HEK293 (cell line): ENCODE data around the gene OR4D1.

Experiments used
- CTCF ChIA-PET: fragments of 350-600 bp; formaldehyde crosslinking; extraction: SDS; loops from one replicate; lab custom pipeline; 2021; ENCODE audit warnings: antibody characterized with exemption; lab: Yijun Ruan, JAX
- POLR2A ChIA-PET: fragments of 300-600 bp; formaldehyde crosslinking; extraction: SDS; loops from one replicate; lab custom pipeline; 2020; ENCODE audit warnings: antibody characterized with exemption, inconsistent platforms; lab: Yijun Ruan, JAX
- H3K27ac ChIP-seq: fragments of 200-500 bp; sonication (Bioruptor generic); 2 replicates; pipeline ENCODE4 v1.5.1; 2014; ENCODE audit warnings: low read depth, low read length, control low read depth, inconsistent platforms; ENCODE audit errors: extremely low read depth
- H3K36me3 ChIP-seq, 2 experiments: fragments of 200-500 bp in 1 of 2; sonication (Bioruptor generic) in 1 of 2; 1 replicate in 1 of 2; 2 replicates in 1 of 2; pipeline ENCODE4 v1.5.1; 2014 to 2017; ENCODE audit warnings: inconsistent platforms in 2 of 2, low read length in 2 of 2; ENCODE audit not compliant: control insufficient read depth in 2 of 2, insufficient read depth in 1 of 2
- H3K4me1 ChIP-seq: fragments of 200-500 bp; sonication (Bioruptor generic); 2 replicates; pipeline ENCODE4 v1.5.1; 2014; ENCODE audit warnings: mild to moderate bottlenecking, low read length, inconsistent platforms; ENCODE audit not compliant: control insufficient read depth, insufficient read depth
- H3K4me3 ChIP-seq: 2 replicates; pipeline ENCODE4 v1.5.1; 2011; ENCODE audit warnings: low read depth, mild to moderate bottlenecking, control low read depth, low read length, moderate library complexity
- H3K9me3 ChIP-seq: fragments of 200-500 bp; sonication (Bioruptor generic); 2 replicates; pipeline ENCODE4 v1.5.1; 2014; ENCODE audit warnings: low read depth, low read length, inconsistent platforms; ENCODE audit not compliant: control insufficient read depth, insufficient read depth
- EGR2 ChIP-seq: fragments of 450-650 bp; formaldehyde crosslinking; IDR thresholded peaks from 2 replicates; pipeline ENCODE4 v1.5.1; 2016; ENCODE audit warnings: low read depth, missing biosample characterization, missing genetic modification characterization
- GLIS1 ChIP-seq: fragments of 450-650 bp; formaldehyde crosslinking; IDR thresholded peaks from 2 replicates; pipeline ENCODE4 v1.5.1; 2016; ENCODE audit warnings: missing biosample characterization, missing genetic modification characterization
- KLF1 ChIP-seq: fragments of 450-650 bp; formaldehyde crosslinking; IDR thresholded peaks from 2 replicates; pipeline ENCODE4 v1.5.1; 2016; ENCODE audit warnings: missing biosample characterization, missing genetic modification characterization
- SP3 ChIP-seq: fragments of 450-650 bp; formaldehyde crosslinking; IDR thresholded peaks from 2 replicates; pipeline ENCODE4 v1.5.1; 2016; ENCODE audit warnings: missing biosample characterization, missing genetic modification characterization
- TCF7L2 ChIP-seq: IDR thresholded peaks from 2 replicates; pipeline ENCODE4 v1.6.1; 2011; ENCODE audit warnings: low read depth, mild to moderate bottlenecking, inconsistent platforms, low read length, moderate library complexity, borderline replicate concordance
- ZBTB11 ChIP-seq: fragments of 450-650 bp; formaldehyde crosslinking; conservative IDR thresholded peaks from 2 replicates; pipeline ENCODE4 v1.5.1; 2016; ENCODE audit warnings: low read depth, missing biosample characterization, missing genetic modification characterization
- ZBTB17 ChIP-seq: fragments of 450-650 bp; formaldehyde crosslinking; IDR thresholded peaks from 2 replicates; pipeline ENCODE4 v1.5.1; 2016; ENCODE audit warnings: missing biosample characterization, missing genetic modification characterization
- ZBTB20 ChIP-seq: fragments of 450-650 bp; formaldehyde crosslinking; IDR thresholded peaks from 2 replicates; pipeline ENCODE4 v1.5.1; 2016; ENCODE audit warnings: missing biosample characterization, missing genetic modification characterization
- ZFHX2 ChIP-seq: fragments of 450-650 bp; formaldehyde crosslinking; conservative IDR thresholded peaks from 2 replicates; pipeline ENCODE4 v1.5.1; 2016; ENCODE audit warnings: missing biosample characterization, missing genetic modification characterization
- ZFP41 ChIP-seq: fragments of 450-650 bp; formaldehyde crosslinking; IDR thresholded peaks from 2 replicates; pipeline ENCODE4 v1.5.1; 2016; ENCODE audit warnings: missing biosample characterization, missing genetic modification characterization, borderline replicate concordance
- ZFP69B ChIP-seq: fragments of 450-650 bp; formaldehyde crosslinking; IDR thresholded peaks from 2 replicates; pipeline ENCODE4 v1.5.1; 2016; ENCODE audit warnings: missing biosample characterization, missing genetic modification characterization
- ZIC2 ChIP-seq: fragments of 450-650 bp; formaldehyde crosslinking; IDR thresholded peaks from 2 replicates; pipeline ENCODE4 v1.5.1; 2016; ENCODE audit warnings: missing biosample characterization, missing genetic modification characterization
- ZNF114 ChIP-seq: fragments of 450-650 bp; formaldehyde crosslinking; IDR thresholded peaks from 2 replicates; pipeline ENCODE4 v1.5.0; 2017; ENCODE audit warnings: missing biosample characterization, missing genetic modification characterization
- ZNF223 ChIP-seq: fragments of 450-650 bp; formaldehyde crosslinking; IDR thresholded peaks from 2 replicates; pipeline ENCODE4 v1.5.1; 2016; ENCODE audit warnings: missing biosample characterization, missing genetic modification characterization
- ZNF341 ChIP-seq: fragments of 450-650 bp; formaldehyde crosslinking; IDR thresholded peaks from 2 replicates; pipeline ENCODE4; 2016; ENCODE audit warnings: low read depth, missing biosample characterization, missing genetic modification characterization
- ZNF391 ChIP-seq: fragments of 450-650 bp; formaldehyde crosslinking; IDR thresholded peaks from 2 replicates; pipeline ENCODE4 v1.5.1; 2016; ENCODE audit warnings: low read depth, missing biosample characterization, missing genetic modification characterization, borderline replicate concordance
- ZNF449 ChIP-seq: fragments of 450-650 bp; formaldehyde crosslinking; IDR thresholded peaks from 2 replicates; pipeline ENCODE4 v1.5.1; 2017; ENCODE audit warnings: missing biosample characterization, mild to moderate bottlenecking, missing genetic modification characterization, moderate library complexity
- ZNF560 ChIP-seq: fragments of 450-650 bp; formaldehyde crosslinking; IDR thresholded peaks from 2 replicates; pipeline ENCODE4 v1.5.1; 2017; ENCODE audit warnings: missing biosample characterization, missing genetic modification characterization, borderline replicate concordance
- ZNF585B ChIP-seq: fragments of 450-650 bp; formaldehyde crosslinking; IDR thresholded peaks from 2 replicates; pipeline ENCODE4 v1.5.1; 2016; ENCODE audit warnings: missing biosample characterization, missing genetic modification characterization
- ZNF776 ChIP-seq: fragments of 450-650 bp; formaldehyde crosslinking; IDR thresholded peaks from 2 replicates; pipeline ENCODE4 v1.5.0; 2017; ENCODE audit warnings: missing biosample characterization, missing genetic modification characterization, borderline replicate concordance
- ZSCAN23 ChIP-seq: fragments of 450-650 bp; formaldehyde crosslinking; IDR thresholded peaks from 2 replicates; pipeline ENCODE4 v1.5.1; 2016; ENCODE audit warnings: missing biosample characterization, missing genetic modification characterization
- TF ChIP-seq, protein P1 (sequence below): fragments of 450-650 bp; formaldehyde crosslinking; IDR thresholded peaks from 2 replicates; pipeline ENCODE4 v1.5.1; 2016; ENCODE audit warnings: missing biosample characterization, missing genetic modification characterization
- TF ChIP-seq, protein P2 (sequence below): fragments of 450-650 bp; formaldehyde crosslinking; IDR thresholded peaks from 2 replicates; pipeline ENCODE4 v1.5.1; 2016; ENCODE audit warnings: missing biosample characterization, missing genetic modification characterization
- TF ChIP-seq, protein P3 (sequence below): fragments of 450-650 bp; formaldehyde crosslinking; IDR thresholded peaks from 2 replicates; pipeline ENCODE4 v1.5.1; 2016; ENCODE audit warnings: missing biosample characterization, missing genetic modification characterization
- TF ChIP-seq, protein P4 (sequence below): fragments of 450-650 bp; formaldehyde crosslinking; IDR thresholded peaks from 2 replicates; pipeline ENCODE4 v1.5.1; 2016; ENCODE audit warnings: missing biosample characterization, missing genetic modification characterization

Gene OR4D1

DNA sequence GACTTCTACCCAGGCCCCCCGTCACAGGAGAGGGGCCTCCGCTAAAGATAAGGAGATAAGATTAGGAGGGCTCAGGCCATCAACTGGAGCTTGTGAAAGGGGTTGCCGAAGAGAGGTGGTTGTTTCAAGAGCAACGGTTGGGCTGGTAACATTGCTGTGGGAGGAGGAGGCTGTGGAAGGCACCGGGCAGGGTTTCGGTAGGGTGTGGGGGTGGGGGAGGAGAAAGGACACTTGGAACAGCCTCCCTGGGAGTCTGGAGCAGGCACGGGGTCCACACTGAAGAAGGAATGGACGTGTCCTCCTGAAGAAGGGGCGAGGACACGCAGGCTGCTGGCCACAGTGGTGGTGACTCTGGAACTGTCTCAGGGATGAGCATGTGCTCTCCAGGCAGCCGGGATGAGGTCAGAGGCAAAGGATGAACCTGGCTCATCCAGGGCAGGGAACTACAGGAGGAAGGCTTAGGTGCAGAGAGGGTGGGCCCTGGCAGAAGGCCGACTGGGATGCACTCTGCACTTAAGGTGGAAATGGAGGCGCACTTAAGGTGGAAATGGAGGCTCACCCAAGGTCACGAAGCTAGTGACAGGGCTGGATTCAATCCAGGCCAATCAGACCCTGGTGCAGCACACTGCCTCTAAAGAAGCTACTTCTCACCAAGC lies 43.2 kb downstream of the OR4D1 start:
- Histone ChIP-seq H3K27ac (no peak overlapping the region), H3K9me3 (no peaks in the 10 kb centered on the region), H3K4me3 (no peak overlapping the region), H3K4me1 (no peaks in the 10 kb centered on the region), H3K36me3 (no peaks in the 10 kb centered on the region)
- CTCF ChIA-PET: interaction anchor here (3.2 kb wide), 1 partner anchor 9 kb away, joined by 24 read pairs; no protein-coding TSS in a partner anchor
- POLR2A ChIA-PET: no interaction called here
- TF ChIP-seq ZNF341 (tag by site-specific recombination): peak; percentile 68; the same call in 1 of the 2 replicates
- TF ChIP-seq, protein P1, sequence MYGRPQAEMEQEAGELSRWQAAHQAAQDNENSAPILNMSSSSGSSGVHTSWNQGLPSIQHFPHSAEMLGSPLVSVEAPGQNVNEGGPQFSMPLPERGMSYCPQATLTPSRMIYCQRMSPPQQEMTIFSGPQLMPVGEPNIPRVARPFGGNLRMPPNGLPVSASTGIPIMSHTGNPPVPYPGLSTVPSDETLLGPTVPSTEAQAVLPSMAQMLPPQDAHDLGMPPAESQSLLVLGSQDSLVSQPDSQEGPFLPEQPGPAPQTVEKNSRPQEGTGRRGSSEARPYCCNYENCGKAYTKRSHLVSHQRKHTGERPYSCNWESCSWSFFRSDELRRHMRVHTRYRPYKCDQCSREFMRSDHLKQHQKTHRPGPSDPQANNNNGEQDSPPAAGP (tag by site-specific recombination): peak; percentile 63; the same call in 1 of the 2 replicates
- TF ChIP-seq ZSCAN23: no peak
- TF ChIP-seq ZBTB20 (tag by site-specific recombination): peak; percentile 34; the same call in 1 of the 2 replicates
- TF ChIP-seq ZNF223 (tag by site-specific recombination): no peak
- TF ChIP-seq ZNF776 (tag by site-specific recombination): no peak
- TF ChIP-seq KLF1 (tag by site-specific recombination): no peak
- no peak for TF ChIP-seq TCF7L2
- no peak for TF ChIP-seq GLIS1 (tag by site-specific recombination)
- no peak for TF ChIP-seq ZNF114 (tag by site-specific recombination)
- no peak for TF ChIP-seq ZNF560 (tag by site-specific recombination)
- TF ChIP-seq ZFP41 (tag by site-specific recombination): no peak
- TF ChIP-seq SP3 (tag by site-specific recombination): peak; percentile 37
- no peak for TF ChIP-seq ZNF391 (tag by site-specific recombination)
- 0 out of 2 replicates have a peak, but pooled peaks have one; percentile 46 for TF ChIP-seq ZBTB17 (tag by site-specific recombination)
- no peak for TF ChIP-seq ZIC2 (tag by site-specific recombination)
- TF ChIP-seq, protein P2, sequence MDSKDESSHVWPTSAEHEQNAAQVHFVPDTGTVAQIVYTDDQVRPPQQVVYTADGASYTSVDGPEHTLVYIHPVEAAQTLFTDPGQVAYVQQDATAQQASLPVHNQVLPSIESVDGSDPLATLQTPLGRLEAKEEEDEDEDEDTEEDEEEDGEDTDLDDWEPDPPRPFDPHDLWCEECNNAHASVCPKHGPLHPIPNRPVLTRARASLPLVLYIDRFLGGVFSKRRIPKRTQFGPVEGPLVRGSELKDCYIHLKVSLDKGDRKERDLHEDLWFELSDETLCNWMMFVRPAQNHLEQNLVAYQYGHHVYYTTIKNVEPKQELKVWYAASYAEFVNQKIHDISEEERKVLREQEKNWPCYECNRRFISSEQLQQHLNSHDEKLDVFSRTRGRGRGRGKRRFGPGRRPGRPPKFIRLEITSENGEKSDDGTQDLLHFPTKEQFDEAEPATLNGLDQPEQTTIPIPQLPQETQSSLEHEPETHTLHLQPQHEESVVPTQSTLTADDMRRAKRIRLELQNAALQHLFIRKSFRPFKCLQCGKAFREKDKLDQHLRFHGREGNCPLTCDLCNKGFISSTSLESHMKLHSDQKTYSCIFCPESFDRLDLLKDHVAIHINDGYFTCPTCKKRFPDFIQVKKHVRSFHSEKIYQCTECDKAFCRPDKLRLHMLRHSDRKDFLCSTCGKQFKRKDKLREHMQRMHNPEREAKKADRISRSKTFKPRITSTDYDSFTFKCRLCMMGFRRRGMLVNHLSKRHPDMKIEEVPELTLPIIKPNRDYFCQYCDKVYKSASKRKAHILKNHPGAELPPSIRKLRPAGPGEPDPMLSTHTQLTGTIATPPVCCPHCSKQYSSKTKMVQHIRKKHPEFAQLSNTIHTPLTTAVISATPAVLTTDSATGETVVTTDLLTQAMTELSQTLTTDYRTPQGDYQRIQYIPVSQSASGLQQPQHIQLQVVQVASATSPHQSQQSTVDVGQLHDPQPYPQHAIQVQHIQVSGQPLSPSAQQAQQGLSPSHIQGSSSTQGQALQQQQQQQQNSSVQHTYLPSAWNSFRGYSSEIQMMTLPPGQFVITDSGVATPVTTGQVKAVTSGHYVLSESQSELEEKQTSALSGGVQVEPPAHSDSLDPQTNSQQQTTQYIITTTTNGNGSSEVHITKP (tag by site-specific recombination): no peak
- TF ChIP-seq ZNF449: peak; percentile 88
- TF ChIP-seq ZBTB11 (tag by site-specific recombination): no peak
- TF ChIP-seq ZFHX2 (tag by site-specific recombination): peak; percentile 57; the same call in 1 of the 2 replicates
- peak; percentile 56; the same call in 1 of the 2 replicates for TF ChIP-seq ZFP69B (tag by site-specific recombination)
- TF ChIP-seq, protein P3, sequence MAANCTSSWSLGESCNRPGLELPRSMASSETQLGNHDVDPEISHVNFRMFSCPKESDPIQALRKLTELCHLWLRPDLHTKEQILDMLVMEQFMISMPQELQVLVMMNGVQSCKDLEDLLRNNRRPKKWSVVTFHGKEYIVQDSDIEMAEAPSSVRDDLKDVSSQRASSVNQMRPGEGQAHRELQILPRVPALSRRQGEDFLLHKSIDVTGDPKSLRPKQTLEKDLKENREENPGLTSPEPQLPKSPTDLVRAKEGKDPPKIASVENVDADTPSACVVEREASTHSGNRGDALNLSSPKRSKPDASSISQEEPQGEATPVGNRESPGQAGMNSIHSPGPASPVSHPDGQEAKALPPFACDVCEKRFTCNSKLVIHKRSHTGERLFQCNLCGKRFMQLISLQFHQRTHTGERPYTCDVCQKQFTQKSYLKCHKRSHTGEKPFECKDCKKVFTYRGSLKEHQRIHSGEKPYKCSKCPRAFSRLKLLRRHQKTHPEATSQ (tag by site-specific recombination): no peak
- TF ChIP-seq EGR2: peak; percentile 26; the same call in 1 of the 2 replicates
- TF ChIP-seq ZNF585B (tag by site-specific recombination): no peak
- TF ChIP-seq, protein P4, sequence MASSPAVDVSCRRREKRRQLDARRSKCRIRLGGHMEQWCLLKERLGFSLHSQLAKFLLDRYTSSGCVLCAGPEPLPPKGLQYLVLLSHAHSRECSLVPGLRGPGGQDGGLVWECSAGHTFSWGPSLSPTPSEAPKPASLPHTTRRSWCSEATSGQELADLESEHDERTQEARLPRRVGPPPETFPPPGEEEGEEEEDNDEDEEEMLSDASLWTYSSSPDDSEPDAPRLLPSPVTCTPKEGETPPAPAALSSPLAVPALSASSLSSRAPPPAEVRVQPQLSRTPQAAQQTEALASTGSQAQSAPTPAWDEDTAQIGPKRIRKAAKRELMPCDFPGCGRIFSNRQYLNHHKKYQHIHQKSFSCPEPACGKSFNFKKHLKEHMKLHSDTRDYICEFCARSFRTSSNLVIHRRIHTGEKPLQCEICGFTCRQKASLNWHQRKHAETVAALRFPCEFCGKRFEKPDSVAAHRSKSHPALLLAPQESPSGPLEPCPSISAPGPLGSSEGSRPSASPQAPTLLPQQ (tag by site-specific recombination): peak; percentile 78
